SK-N-SH (cell line): ENCODE measurements around the gene IGF1R. TPM values are rescaled to one million over a fixed set of nuclear protein-coding genes. Genes with fewer than 3 reads are reported as not detected.
A peak's percentile ranks its signal among the peaks of the same experiment; 100 is the strongest.

Source experiments
- CTCF ChIA-PET: fragments of 300-600, 350-600 bp; formaldehyde crosslinking; extraction: SDS; loops from one replicate; lab custom pipeline; 2021; lab: Yijun Ruan, JAX
- POLR2A ChIA-PET: fragments of 350-600 bp; sonication (Branson Sonifier 250); formaldehyde crosslinking; extraction: SDS; loops from one replicate; lab custom pipeline; 2020; ENCODE audit warnings: antibody characterized with exemption, inconsistent platforms; lab: Yijun Ruan, JAX
- DNase-seq: peaks from one replicate; pipeline ENCODE4 v3.0.0; 2012
- H2AFZ ChIP-seq: fragments of 200-600 bp; sonication (generic); 2 replicates; pipeline ENCODE4 v1.8.1; 2016; ENCODE audit warnings: antibody characterized with exemption, mild to moderate bottlenecking, low read depth
- H3F3A ChIP-seq: fragments of 200-600 bp; sonication (generic); replicated peaks from 2 replicates; pipeline ENCODE3; 2016; ENCODE audit warnings: antibody characterized with exemption, mild to moderate bottlenecking; ENCODE audit not compliant: insufficient read depth
- H3K27ac ChIP-seq, 2 experiments: fragments of 200-500 bp in 1 of 2; fragments of 200-600 bp in 1 of 2; sonication (Bioruptor generic) in 1 of 2; sonication (generic), shearing (Covaris generic) in 1 of 2; 2 replicates each; pipeline versions ENCODE4 v1.5.1 to v1.6.1; 2014 to 2016; ENCODE audit warnings: low read depth in 2 of 2, inconsistent platforms in 1 of 2, low read length in 1 of 2, mild to moderate bottlenecking in 1 of 2, mixed read lengths in 1 of 2
- H3K27me3 ChIP-seq: fragments of 200-600 bp; sonication (generic), shearing (Covaris generic); 2 replicates; pipeline ENCODE4 v1.6.1; 2016; ENCODE audit warnings: mixed run types; ENCODE audit not compliant: insufficient read depth
- H3K36me3 ChIP-seq, 2 experiments: fragments of 200-500 bp in 1 of 2; fragments of 200-600 bp in 1 of 2; sonication (Bioruptor generic) in 1 of 2; sonication (generic) in 1 of 2; replicated peaks in 1 of 2; 2 replicates each; pipeline versions ENCODE3 to v1.5.1; 2014 to 2016; ENCODE audit warnings: low read length in 1 of 2, mild to moderate bottlenecking in 1 of 2; ENCODE audit not compliant: insufficient read depth in 2 of 2, control insufficient read depth in 1 of 2
- H3K4me1 ChIP-seq, 2 experiments: fragments of 200-500 bp in 1 of 2; fragments of 200-600 bp in 1 of 2; sonication (Bioruptor generic) in 1 of 2; sonication (generic), shearing (Covaris generic) in 1 of 2; 2 replicates each; pipeline versions ENCODE4 v1.5.1 to v1.6.1; 2014 to 2016; ENCODE audit warnings: low read depth in 1 of 2, low read length in 1 of 2, mixed run types in 1 of 2; ENCODE audit not compliant: insufficient read depth in 2 of 2, control insufficient read depth in 1 of 2
- H3K4me2 ChIP-seq: fragments of 200-600 bp; sonication (generic), shearing (Covaris generic); 2 replicates; pipeline ENCODE4 v1.6.1; 2017; ENCODE audit warnings: mixed run types
- H3K4me3 ChIP-seq, 2 experiments: fragments of 200-500 bp in 1 of 2; fragments of 200-600 bp in 1 of 2; sonication (Bioruptor generic) in 1 of 2; sonication (generic), shearing (Covaris generic) in 1 of 2; 2 replicates each; pipeline versions ENCODE4 v1.5.1 to v1.8.1; 2014 to 2016; ENCODE audit warnings: low read depth in 2 of 2, inconsistent platforms in 1 of 2, low read length in 1 of 2, mild to moderate bottlenecking in 1 of 2, mixed read lengths in 1 of 2, moderate library complexity in 1 of 2
- H3K79me2 ChIP-seq: fragments of 200-600 bp; sonication (generic); 2 replicates; pipeline ENCODE4 v1.8.1; 2017; ENCODE audit warnings: mild to moderate bottlenecking; ENCODE audit not compliant: insufficient read depth
- H3K9ac ChIP-seq: fragments of 200-600 bp; sonication (generic); 2 replicates; pipeline ENCODE4 v1.6.1; 2017; ENCODE audit warnings: mixed run types
- H3K9me2 ChIP-seq: fragments of 200-600 bp; sonication (generic); 2 replicates; pipeline ENCODE4 v1.6.1; 2017; ENCODE audit warnings: mixed run types
- H3K9me3 ChIP-seq: fragments of 200-600 bp; sonication (generic); 2 replicates; pipeline ENCODE4 v1.6.1; 2017; ENCODE audit warnings: mixed run types, mild to moderate bottlenecking, moderate library complexity
- H4K20me1 ChIP-seq: fragments of 200-600 bp; sonication (generic); 2 replicates; pipeline ENCODE4 v1.6.1; 2017; ENCODE audit warnings: mild to moderate bottlenecking, mixed run types; ENCODE audit not compliant: insufficient read depth
- CHD2 ChIP-seq: fragments of 150-350 bp; IDR thresholded peaks from 2 replicates; pipeline ENCODE4 v1.6.1; 2018; ENCODE audit warnings: low read length; ENCODE audit not compliant: partially characterized antibody
- FOSL2 ChIP-seq: IDR thresholded peaks from 2 replicates; pipeline ENCODE4 v1.4.0; 2012; ENCODE audit warnings: low read depth, mild to moderate bottlenecking, moderate library complexity, borderline replicate concordance
- FOXJ3 ChIP-seq: sonication (generic); formaldehyde crosslinking; IDR thresholded peaks from 2 replicates; pipeline ENCODE4 v1.5.1; 2020; ENCODE audit warnings: mild to moderate bottlenecking, missing genetic modification reagents
- GABPA ChIP-seq: IDR thresholded peaks from 2 replicates; pipeline ENCODE4 v1.4.0; 2012; ENCODE audit warnings: low read depth, mild to moderate bottlenecking
- JUND ChIP-seq: IDR thresholded peaks from 2 replicates; pipeline ENCODE4 v1.4.0; 2012
- MEF2A ChIP-seq: IDR thresholded peaks from 2 replicates; pipeline ENCODE4 v1.4.0; 2012; ENCODE audit warnings: low read depth, borderline replicate concordance
- NFIC ChIP-seq: IDR thresholded peaks from 2 replicates; pipeline ENCODE4 v1.4.0; 2012; ENCODE audit warnings: borderline replicate concordance
- NRF1 ChIP-seq: IDR thresholded peaks from 2 replicates; pipeline ENCODE4 v1.6.1; 2012; ENCODE audit warnings: low read depth, mild to moderate bottlenecking, low read length
- RAD21 ChIP-seq: IDR thresholded peaks from 2 replicates; pipeline ENCODE4 v1.6.1; 2012; ENCODE audit warnings: mild to moderate bottlenecking, low read length
- RXRA ChIP-seq: IDR thresholded peaks from 2 replicates; pipeline ENCODE4 v1.4.0; 2012; ENCODE audit warnings: low read depth, mild to moderate bottlenecking, borderline replicate concordance
- TAF1 ChIP-seq: IDR thresholded peaks from 2 replicates; pipeline ENCODE4 v1.6.1; 2012; ENCODE audit warnings: low read depth, mild to moderate bottlenecking, low read length, moderate library complexity, borderline replicate concordance
- YY1 ChIP-seq: IDR thresholded peaks from 2 replicates; pipeline ENCODE4 v1.4.0; 2012; ENCODE audit warnings: low read depth, mild to moderate bottlenecking
- WGBS: methylation state at CpG from one replicate; pipeline ENCODE4 v1.1.6; 2017; ENCODE audit warnings: low lambda C conversion rate; 5-methylcytosine and 5-hydroxymethylcytosine counted together
- polyA plus RNA-seq, 3 experiments: library from polyadenylated mRNA; depleted of rRNA; stranded (reverse); fragments of >200 nt; gene quantifications; 2 replicates each; pipeline ENCODE4 v1.2.3, GENCODE V29; 2012
- TF ChIP-seq, protein P1 (sequence below): IDR thresholded peaks from 2 replicates; pipeline ENCODE4; 2012
- TF ChIP-seq, protein P2 (sequence below): IDR thresholded peaks from 2 replicates; pipeline ENCODE4 v1.6.1; 2012; ENCODE audit warnings: mild to moderate bottlenecking, low read depth, low read length, moderate library complexity
- TF ChIP-seq, protein P3 (sequence below): fragments of 200-600 bp; sonication (generic); IDR thresholded peaks from 2 replicates; pipeline ENCODE4 v1.6.1; 2017; ENCODE audit warnings: antibody characterized with exemption, mild to moderate bottlenecking, moderate library complexity
- TF ChIP-seq, protein P4 (sequence below): fragments of 150-350 bp; IDR thresholded peaks from 2 replicates; pipeline ENCODE4 v1.6.1; 2016; ENCODE audit warnings: mild to moderate bottlenecking, low read depth, low read length

Gene IGF1R
- polyA plus RNA-seq, 1 of the 3 experiments (the other 2 are of a cell fraction) = 9.5 TPM

DNA sequence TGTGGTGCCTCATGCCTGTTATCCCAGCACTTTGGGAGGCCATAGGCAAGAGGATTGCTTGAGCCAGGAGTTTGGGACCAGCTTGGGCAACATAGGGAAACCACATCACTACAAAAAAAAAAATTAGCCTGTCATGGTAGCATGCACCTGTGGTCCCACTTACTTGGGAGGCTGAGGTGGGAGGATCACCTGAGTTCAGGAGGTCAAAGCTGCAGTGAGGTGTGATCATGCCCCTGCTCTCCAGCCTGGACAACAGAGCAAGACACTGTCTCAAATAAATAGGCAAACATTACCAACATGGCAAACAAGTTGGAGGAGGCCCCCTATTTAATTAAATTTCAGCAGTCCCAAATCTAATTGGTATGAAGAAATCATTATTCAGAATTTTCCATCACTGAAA, 215.6 kb downstream of the IGF1R start:
- Histone ChIP-seq H3K4me1 (peaks cover 12 to 27% of the 10 kb centered on the region in 2 experiments; a peak in 3 of 4 replicates), H3K36me3 (no peaks in the 10 kb centered on the region), H3K9ac (no peak overlapping the region), H3K27me3 (no peaks in the 10 kb centered on the region), H3K79me2 (peaks cover 59% of the 10 kb centered on the region), H3F3A (peaks cover 11% of the 10 kb centered on the region), H3K9me3 (no peaks in the 10 kb centered on the region), H2AFZ (no peak overlapping the region), H3K4me3 (no peak overlapping the region), H3K9me2 (no peaks in the 10 kb centered on the region), H3K4me2 (no peak overlapping the region), H3K27ac (no peak overlapping the region), H4K20me1 (no peaks in the 10 kb centered on the region)
- DNase-seq = no peak
- CTCF ChIA-PET = interaction anchor here (1.2 to 1.3 kb wide), 2 partner anchors 40 to 41 kb away, joined by 4 read pairs; no protein-coding TSS in a partner anchor
- TF ChIP-seq GABPA (no peak), TAF1 (no peak), MEF2A (no peak), CHD2 (no peak)
- TF ChIP-seq, protein P1, sequence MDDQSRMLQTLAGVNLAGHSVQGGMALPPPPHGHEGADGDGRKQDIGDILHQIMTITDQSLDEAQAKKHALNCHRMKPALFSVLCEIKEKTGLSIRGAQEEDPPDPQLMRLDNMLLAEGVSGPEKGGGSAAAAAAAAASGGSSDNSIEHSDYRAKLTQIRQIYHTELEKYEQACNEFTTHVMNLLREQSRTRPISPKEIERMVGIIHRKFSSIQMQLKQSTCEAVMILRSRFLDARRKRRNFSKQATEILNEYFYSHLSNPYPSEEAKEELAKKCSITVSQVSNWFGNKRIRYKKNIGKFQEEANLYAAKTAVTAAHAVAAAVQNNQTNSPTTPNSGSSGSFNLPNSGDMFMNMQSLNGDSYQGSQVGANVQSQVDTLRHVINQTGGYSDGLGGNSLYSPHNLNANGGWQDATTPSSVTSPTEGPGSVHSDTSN = no peak
- TF ChIP-seq, protein P2, sequence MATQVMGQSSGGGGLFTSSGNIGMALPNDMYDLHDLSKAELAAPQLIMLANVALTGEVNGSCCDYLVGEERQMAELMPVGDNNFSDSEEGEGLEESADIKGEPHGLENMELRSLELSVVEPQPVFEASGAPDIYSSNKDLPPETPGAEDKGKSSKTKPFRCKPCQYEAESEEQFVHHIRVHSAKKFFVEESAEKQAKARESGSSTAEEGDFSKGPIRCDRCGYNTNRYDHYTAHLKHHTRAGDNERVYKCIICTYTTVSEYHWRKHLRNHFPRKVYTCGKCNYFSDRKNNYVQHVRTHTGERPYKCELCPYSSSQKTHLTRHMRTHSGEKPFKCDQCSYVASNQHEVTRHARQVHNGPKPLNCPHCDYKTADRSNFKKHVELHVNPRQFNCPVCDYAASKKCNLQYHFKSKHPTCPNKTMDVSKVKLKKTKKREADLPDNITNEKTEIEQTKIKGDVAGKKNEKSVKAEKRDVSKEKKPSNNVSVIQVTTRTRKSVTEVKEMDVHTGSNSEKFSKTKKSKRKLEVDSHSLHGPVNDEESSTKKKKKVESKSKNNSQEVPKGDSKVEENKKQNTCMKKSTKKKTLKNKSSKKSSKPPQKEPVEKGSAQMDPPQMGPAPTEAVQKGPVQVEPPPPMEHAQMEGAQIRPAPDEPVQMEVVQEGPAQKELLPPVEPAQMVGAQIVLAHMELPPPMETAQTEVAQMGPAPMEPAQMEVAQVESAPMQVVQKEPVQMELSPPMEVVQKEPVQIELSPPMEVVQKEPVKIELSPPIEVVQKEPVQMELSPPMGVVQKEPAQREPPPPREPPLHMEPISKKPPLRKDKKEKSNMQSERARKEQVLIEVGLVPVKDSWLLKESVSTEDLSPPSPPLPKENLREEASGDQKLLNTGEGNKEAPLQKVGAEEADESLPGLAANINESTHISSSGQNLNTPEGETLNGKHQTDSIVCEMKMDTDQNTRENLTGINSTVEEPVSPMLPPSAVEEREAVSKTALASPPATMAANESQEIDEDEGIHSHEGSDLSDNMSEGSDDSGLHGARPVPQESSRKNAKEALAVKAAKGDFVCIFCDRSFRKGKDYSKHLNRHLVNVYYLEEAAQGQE = no peak
- POLR2A ChIA-PET = no interaction called here

DNA sequence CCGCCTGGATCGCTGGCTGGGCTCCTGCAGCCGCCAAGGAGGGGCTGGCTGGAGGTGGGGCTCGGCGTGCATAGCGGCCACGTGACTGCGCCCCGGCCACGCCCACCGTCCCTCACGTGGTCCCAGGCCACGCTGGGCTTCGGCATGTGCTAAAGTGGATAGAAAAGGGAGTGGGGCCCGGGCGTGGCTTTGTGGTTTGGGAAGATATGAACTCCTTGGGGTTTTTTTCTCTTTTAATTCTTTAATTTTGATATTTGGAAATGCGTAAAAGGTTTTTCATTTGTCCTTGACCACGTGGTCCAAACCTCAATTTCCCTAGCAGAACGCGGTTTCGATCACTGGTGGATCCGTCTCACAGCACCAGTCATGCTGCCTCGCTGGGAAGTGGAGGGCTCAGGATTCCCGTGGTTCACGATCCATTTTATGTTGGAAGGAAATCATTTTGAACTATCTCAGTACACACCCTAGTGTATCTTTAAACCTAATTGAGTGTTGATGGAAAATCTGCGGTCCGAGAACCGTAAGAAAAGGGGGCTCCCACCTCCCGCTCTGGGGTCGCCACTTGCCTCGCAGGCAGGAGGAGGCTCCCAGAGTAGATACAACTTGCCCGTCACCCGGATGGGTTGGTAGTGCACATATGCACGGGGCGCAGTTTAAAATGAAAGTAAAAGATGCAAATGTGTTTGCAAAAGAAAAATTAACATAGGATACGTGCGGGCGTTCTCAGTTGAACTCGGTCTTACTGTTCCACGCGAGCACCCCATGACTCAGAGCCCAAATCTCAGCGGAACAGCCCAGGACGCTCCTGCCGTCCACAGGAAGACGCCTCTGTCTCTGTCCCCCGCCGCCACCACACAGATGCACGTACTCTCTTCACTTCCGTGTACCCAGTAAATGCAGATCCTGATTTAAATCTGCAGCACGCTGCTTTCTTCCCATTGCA, 217.3 kb downstream of the IGF1R start:
- Histone ChIP-seq H3K27ac (peak overlapping the region; percentile 90 to 91), H3K27me3 (no peaks in the 10 kb centered on the region), H3F3A (peaks cover 11% of the 10 kb centered on the region), H3K4me2 (peak overlapping the region; percentile 80), H3K9ac (peak overlapping the region; percentile 78), H2AFZ (peak overlapping the region; percentile 64), H3K9me3 (no peaks in the 10 kb centered on the region), H3K79me2 (peaks cover 58% of the 10 kb centered on the region), H4K20me1 (no peaks in the 10 kb centered on the region), H3K36me3 (no peaks in the 10 kb centered on the region), H3K4me3 (peak overlapping the region; percentile 60 to 65), H3K9me2 (no peaks in the 10 kb centered on the region), H3K4me1 (peaks cover 3 to 27% of the 10 kb centered on the region in 2 experiments; a peak in 3 of 4 replicates)
- POLR2A ChIA-PET = interaction anchor here (0.7 to 0.9 kb wide), 2 partner anchors 10 to 17 kb away, joined by 3 to 5 read pairs; no protein-coding TSS in a partner anchor
- 20% methylated on average over 45 of the region's 50 CpGs for WGBS
- CTCF ChIA-PET = interaction anchor here (1.4 to 2.8 kb wide), 5 partner anchors 9 to 347 kb away, joined by 4 to 19 read pairs (median 10); no protein-coding TSS in a partner anchor
- peak; percentile 84 for DNase-seq
- TF ChIP-seq JUND (no peak), RXRA (no peak), FOSL2 (no peak), NRF1 (no peak), FOXJ3 (CRISPR knock-in tag) (no peak), RAD21 (no peak), YY1 (no peak), NFIC (no peak)
- TF ChIP-seq, protein P3, sequence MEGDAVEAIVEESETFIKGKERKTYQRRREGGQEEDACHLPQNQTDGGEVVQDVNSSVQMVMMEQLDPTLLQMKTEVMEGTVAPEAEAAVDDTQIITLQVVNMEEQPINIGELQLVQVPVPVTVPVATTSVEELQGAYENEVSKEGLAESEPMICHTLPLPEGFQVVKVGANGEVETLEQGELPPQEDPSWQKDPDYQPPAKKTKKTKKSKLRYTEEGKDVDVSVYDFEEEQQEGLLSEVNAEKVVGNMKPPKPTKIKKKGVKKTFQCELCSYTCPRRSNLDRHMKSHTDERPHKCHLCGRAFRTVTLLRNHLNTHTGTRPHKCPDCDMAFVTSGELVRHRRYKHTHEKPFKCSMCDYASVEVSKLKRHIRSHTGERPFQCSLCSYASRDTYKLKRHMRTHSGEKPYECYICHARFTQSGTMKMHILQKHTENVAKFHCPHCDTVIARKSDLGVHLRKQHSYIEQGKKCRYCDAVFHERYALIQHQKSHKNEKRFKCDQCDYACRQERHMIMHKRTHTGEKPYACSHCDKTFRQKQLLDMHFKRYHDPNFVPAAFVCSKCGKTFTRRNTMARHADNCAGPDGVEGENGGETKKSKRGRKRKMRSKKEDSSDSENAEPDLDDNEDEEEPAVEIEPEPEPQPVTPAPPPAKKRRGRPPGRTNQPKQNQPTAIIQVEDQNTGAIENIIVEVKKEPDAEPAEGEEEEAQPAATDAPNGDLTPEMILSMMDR = no peak
- TF ChIP-seq, protein P1 = no peak
- TF ChIP-seq, protein P4, sequence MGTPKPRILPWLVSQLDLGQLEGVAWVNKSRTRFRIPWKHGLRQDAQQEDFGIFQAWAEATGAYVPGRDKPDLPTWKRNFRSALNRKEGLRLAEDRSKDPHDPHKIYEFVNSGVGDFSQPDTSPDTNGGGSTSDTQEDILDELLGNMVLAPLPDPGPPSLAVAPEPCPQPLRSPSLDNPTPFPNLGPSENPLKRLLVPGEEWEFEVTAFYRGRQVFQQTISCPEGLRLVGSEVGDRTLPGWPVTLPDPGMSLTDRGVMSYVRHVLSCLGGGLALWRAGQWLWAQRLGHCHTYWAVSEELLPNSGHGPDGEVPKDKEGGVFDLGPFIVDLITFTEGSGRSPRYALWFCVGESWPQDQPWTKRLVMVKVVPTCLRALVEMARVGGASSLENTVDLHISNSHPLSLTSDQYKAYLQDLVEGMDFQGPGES = no peak
